CD4-positive, alpha-beta T cell treated with Interleukin-12 subunit alpha and Interleukin-12 subunit beta, for 1 hour (primary cell): Measurements from ENCODE around the gene MRPL53.
"Not testable (repeated sequence)": the region's sequence is repeated elsewhere in the genome, so short reads cannot be mapped to it uniquely, and the experiment has no call there.

Experiments used
- DNase-seq: peaks from one replicate; pipeline ENCODE4 v3.0.0-alpha.2; 2020

Gene MRPL53

DNA sequence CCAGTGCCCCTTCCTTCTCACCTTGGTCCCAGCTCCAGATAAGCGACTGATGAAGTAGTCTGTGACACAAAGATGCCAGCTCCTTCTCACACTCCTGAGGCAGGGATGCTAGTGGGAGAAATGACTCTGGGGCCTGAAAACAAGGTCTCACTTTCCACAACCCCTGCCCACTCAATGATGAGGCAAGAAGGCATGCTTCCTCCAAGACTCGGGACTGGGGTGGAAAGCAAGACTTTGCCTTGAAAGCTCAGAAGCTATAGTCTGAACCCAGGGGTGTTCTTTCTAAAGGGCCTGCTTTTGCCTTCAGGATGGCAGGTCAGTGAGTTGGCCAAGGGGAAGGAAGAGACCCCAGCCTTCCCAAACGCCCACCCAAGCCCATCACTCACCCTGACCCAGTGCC, 9.0 kb upstream of the MRPL53 start:
- no peak for DNase-seq

DNA sequence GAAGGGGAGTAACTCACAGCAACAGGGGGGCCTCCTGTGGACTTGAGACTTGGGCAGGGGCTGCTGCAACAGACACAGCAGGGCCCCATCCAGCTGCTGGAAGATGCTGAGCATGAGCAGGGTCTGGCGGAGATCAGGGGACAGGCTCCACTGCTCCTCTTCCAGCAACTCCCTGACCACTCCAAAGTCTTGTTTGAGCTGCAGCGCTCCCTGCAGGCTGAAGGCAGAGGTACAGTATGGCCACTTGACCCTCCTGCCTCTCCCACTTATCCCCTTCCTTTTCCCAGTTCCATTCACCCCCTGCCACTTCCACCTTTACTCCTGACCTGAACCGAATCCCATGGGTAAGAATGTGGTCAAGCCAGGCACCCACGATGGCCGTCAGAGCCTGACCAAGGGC, 2.4 kb upstream of the MRPL53 start:
- DNase-seq: no peak

DNA sequence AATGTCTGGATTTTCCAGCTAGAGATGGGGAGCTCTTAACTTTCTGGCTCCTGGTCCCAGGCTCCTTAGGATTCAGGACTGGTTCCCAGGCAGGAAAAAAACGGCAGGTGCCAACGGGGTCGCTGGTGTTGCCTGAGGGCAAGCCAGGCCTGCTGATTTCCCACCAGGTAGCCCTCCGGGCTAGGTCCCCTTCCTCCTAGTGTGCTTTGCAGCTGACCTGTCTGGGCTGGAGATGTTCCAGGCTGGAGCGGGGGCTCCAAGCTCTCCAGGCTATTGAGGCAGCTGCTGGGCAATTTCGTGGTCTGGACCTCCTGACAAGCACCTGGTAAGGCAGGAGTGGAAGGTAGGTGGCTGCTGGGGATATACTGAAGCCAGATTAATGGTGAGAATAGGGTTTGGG, 2.0 kb upstream of the MRPL53 start:
- no peak for DNase-seq

DNA sequence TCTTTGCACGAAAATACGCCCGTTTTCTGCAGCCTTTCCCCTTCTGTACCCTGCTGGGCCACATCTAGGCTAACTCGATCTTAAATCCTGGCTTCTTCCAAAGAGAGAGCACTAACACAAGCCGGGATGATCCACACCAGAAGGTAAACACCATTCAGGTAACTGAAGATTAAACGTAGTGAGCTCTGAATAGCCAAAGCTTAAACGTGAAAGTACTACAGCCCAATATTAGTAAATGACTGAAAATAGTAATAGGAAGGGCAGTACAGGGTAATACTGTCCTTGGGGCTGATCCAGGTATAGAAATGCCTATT, 422 bp upstream of the MRPL53 start:
- no peak for DNase-seq

DNA sequence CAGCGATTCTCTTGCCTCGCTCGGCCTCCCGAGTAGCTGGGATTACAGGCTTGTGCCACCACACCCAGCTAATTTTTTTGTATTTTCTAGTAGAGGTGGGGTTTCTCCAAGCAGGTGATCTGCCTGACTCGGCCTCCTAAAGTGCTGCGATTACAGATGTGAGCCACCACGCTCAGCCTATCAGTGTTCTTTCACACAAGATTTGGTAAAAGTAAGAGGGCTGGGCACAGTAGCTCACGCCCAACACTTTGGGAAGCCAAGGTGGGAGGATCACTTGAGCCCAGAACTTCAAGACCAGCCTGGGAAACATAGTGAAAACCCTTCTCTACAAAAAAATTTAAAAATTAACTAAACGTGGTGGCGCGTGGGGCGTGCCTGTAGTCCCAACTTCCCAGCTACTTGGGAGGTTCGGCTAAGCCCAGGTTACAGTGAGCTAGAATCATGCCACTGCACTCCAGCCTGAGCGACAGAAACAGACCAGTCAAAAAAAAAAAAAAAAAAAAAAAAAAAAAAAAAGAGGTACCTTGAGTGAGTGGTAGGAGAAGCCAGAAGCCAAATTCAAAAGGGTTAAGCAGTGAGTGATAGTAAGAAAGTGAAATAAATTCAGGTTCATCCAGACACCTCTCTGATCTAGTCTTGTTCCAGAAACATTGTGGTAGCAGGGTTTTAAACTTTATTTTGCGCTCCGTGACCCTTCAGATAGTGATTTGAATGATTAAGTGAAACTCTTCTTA, 981 bp downstream of the MRPL53 start:
- DNase-seq: no peak

DNA sequence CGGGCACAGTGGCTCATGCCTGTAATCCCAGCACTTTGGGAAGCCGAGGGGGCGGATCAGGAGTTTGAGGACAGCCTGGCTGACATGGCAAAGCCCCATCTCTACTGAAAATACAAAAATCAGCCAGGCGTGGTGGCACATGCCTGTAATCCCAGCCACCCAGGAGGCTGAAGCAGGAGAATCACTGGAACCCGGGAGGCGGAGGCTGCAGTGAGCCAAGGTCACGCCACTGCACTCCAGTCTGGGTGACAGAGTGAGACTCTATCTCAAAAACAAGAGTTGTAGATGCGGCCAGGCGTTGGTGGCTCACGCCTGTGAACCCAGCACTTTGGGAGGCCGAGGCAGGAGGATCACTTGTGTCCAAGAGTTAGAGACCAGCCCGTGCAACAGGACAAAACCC, 1.7 kb downstream of the MRPL53 start:
- not testable (repeated sequence) for DNase-seq

DNA sequence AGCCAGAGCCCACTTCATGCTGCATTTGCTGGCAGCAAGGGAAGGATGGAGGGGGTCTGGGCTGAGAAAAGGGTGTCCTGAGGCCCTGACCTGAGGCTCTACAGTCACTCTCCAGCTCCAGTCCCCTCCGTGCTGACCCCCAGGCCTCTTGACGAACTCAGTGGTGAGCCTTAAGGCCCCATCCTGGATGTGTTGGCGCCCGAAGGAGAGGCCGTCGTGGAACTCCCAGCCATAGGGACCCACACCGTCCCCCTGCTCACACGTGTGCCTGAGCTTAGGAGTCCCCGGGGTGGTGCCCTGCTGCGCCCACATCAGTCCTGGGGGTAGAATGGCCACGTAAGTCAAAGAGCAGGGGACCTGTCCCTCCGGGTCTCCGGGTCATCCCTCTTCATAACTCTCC, 8.1 kb downstream of the MRPL53 start:
- no peak for DNase-seq

DNA sequence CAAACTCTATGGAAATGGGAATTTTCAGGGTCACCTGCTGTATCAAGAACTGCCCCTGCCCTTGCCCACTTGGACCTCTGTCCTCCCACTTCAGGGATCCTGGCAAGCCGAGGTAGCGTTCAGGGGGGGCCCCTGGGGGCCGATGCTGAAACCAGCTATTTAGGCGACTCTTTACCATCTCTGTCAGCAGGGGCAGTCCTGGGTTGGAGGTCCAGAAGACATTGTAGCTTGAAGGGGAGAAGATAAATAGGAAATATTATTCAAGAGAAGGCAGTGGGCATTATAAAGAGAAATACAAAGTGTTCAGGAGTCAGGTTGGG, 9.7 kb downstream of the MRPL53 start:
- no peak for DNase-seq

DNA sequence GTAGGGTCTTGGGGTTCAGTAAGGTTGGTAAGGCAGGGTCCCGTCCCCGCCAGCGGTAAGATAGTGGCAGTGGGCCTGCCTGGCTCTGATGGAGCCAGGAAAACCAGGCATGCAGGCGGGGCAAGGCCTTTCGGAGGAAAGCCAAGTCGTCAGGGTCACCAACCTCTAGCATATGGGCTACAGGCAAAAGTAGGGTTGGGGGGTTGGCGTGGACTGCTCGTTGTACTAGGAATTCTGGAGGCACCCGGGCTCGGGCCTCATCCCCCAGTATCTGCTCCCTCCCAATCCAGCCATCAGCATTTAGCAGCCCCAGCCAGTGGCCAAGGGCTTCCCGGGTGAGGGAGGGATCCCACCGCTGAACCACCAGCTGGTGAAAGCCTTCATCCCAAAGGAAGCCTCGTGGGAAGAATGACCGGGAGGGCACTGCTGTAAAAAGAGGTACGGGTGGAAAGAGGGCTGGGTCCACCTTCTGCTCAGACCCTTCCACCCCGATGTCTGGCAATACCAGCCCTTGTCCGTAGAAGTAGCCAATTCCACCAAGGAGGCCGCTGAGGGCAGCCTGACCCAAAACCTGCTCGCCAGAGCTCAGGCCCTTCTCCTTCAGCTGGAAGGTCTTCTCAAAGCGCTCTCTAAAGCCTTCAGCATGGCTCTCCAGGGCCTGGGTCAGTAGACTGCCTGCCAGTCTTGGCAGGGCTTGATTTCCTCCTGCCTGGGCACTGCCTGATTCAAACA, 10.3 kb downstream of the MRPL53 start:
- DNase-seq: no peak

DNA sequence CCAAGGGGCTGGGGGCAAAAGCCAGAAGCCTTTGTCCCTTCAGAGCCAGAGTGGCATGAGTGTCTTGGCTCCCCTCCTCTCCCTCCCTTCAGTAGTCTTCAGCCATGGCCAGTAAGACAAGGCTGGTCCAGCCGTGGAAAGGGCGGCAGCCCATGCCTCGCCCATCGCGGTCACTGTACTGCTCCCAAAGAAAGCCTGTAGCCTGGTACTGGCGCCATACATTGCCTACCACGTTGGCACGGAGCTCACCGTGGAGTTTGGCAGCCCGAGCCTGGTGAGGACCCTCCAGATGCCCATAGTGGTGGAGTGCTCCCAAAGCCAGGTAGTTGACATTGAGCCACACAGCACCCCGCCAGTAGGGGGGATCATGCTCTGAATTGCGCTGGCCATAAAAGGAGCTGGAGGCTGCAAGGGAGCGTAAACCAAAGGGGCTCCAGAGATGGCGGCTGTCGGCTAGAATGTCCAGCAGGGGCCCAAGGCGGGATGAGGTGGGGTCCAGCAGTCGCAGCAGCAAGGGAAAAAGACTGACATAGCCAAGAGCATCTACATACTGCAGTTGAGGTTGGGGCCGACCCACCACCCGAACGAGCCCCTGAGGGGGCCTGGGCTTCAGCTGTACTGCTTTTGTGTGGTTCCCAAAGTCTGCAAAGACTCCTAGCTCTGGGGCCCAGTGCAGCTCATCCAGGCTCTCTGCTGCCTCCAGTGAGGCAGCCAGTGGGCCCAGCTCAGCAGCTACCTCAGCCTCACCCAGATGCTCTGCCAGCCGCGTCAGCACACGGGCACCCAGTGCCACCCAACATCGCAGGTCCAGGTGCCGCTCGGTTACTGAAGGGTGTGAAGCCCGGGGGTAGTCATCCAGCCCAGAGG, 11.1 kb downstream of the MRPL53 start:
- no peak for DNase-seq

DNA sequence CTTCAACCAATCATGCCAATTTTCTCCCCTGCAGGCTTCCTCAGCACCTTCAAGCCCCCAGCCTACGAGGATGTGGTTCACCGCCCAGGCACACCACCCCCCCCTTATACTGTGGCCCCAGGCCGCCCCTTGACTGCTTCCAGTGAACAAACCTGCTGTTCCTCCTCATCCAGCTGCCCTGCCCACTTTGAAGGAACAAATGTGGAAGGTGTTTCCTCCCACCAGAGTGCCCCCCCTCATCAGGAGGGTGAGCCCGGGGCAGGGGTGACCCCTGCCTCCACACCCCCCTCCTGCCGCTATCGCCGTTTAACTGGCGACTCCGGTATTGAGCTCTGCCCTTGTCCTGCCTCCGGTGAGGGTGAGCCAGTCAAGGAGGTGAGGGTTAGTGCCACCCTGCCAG, 12.3 kb downstream of the MRPL53 start:
- DNase-seq: not testable (repeated sequence)

DNA sequence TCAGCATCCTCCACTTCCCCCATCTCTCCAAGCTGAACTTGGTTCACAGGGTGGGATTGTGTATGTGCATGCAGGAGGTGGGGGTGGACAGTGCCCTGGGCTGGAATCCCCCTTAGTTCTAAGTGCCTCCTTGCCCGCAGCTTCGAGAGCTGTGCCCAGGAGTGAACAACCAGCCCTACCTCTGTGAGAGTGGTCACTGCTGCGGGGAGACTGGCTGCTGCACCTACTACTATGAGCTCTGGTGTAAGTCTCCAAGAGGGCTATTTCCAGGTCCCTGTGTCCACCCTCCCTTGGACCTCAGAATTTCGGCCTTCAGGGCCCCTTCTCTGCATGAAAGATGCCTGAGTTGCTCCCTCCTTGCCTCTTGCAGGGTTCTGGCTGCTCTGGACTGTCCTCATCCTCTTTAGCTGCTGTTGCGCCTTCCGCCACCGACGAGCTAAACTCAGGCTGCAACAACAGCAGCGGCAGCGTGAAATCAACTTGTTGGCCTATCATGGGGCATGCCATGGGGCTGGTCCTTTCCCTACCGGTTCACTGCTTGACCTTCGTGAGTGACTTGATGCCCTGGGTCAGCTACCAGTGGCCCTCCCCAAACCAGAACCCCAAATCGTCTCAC, 12.9 kb downstream of the MRPL53 start:
- not testable (repeated sequence) for DNase-seq

DNA sequence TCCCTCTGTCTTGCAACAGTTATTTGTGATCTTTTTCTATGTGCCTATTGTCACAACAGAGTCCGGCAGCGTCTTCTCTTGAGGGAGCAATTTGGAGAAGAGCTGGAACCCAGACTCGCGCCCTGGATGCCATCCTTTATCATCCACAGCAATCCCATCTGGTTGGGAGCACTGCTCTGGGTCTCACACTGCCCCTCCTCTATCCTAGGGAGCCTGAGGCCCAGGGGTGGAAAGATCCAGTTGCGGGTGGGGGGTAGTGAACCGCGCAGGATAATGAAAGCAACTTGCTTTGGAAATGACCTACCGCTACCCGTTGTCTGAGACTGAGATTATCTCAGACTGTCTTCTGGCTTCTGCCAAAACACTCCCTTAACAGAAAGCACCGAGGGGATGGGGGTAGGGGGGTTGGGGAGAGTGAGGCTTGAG, 13.5 kb downstream of the MRPL53 start:
- no peak for DNase-seq

DNA sequence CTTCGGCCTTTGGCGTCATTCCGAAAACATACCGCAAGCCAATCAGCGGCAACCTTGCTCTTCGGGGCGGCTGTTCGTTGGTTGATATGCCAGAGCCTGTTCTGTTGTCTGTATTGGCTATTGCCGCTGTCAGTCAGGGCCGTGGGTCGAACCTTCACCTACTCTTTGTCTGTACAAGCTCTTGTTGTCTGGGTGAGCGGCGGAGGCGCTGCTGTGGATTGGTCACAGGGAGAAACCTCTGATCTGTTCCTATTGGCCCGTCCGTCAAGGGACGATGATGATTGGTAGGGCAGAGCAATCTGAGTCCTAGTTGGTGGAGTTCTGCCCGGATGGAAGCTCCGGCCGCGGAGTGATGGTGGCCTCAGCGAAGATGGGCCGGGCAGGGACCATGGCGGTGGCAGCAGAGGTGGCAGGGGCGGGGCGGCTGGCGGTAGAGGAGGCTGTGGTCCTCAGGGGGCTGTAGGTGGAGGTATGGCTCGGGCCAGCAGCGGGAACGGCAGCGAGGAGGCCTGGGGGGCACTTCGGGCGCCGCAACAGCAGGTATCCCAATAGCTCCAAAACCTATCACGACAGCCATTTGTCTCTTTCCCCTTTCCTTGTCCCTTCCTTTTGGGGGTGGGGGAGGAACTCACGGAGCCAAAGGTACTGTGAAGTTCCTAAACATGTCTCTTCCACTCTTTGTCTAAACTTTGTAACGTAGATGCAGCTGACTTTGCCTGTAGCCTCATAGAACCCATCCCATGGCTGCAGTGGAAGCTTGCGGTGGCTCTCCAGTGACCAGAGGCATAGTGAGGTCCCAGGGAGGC, 14.1 kb downstream of the MRPL53 start, which contains the start of gene WBP1:
Gene WBP1 (plus strand): TSS at position 307 of the 806 bp plus-strand sequence. CDS start 165 bp downstream, at position 472.
- DNase-seq: peak; percentile 100

DNA sequence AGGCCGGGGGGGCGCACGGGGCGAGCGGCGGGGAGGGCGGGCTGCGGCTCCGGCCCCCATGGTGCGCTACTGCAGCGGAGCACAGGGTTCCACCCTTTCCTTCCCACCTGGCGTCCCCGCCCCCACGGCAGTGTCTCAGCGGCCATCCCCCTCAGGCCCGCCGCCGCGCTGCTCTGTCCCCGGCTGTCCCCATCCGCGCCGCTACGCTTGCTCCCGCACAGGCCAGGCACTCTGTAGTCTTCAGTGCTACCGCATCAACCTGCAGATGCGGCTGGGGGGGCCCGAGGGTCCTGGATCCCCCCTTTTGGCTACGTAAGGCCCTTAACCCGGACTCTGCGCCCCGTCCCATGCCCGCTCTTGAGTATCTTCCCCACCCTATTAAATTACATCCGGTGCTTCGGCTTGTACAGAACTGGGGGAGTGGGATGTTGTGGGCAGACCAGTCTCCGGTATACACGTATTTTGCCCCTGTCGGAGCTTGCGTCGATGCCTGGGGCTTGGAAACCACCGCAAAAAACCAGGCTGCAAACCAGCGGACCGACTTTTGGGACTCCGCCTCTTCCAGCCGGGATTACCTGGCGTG, 14.8 kb downstream of the MRPL53 start:
- DNase-seq: peak; percentile 87

DNA sequence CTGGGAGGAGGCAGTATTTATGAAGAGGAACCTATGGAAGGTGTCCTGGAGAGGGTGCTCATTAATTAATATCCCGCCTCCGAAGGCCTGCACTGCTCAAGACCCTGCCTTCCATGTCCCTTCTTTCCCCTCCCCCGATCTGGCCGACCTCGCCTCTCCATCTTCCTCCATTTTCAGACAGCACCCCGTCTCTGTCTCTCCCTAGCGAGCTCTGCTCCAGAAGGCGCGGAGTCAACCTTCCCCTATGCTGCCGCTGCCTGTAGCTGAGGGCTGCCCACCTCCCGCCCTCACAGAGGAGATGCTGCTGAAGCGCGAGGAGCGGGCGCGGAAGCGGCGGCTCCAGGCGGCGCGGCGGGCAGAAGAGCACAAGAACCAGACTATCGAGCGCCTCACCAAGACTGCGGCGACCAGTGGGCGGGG, 15.3 kb downstream of the MRPL53 start:
- DNase-seq: no peak

DNA sequence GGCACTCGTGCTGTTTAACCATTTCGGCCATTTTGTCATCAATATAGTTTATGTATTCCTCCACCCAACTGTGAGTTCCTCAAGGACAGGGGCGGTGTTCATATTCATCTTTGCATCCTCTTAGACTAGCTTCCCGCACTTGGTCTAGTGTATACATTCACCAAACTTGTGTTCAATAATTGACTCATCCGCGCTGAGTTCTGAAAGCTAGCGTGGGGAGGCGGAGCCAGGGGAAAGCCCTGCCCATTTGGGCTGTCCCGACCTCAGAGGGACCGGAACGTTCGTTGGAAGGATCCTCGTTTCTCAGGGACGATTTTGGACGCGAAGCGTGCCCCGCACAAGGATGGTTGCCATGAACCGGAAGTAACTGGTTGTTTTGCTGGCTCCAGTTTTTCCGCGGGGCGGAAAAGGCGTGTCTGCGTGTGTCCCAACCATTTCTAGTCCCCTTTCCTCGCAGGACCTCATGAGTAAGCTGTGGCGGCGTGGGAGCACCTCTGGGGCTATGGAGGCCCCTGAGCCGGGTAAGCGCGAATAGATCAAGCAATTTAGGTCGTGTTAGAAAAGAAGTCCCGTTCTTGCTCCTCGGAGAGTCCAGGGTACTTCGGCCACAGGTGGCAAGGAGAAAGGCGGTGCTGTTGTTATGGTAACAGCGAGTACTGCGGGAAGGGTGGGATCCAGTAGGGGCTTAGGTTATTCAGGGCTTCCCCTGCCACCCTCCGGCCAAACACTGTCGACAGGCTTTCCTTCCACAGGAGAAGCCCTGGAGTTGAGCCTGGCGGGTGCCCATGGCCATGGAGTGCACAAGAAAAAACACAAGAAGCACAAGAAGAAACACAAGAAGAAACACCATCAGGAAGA, 17.6 kb downstream of the MRPL53 start, which contains the start of gene INO80B:
Gene INO80B (plus strand): TSS at position 434 of the 858 bp plus-strand sequence. CDS start 30 bp downstream, at position 464.
- peak; percentile 99 for DNase-seq

DNA sequence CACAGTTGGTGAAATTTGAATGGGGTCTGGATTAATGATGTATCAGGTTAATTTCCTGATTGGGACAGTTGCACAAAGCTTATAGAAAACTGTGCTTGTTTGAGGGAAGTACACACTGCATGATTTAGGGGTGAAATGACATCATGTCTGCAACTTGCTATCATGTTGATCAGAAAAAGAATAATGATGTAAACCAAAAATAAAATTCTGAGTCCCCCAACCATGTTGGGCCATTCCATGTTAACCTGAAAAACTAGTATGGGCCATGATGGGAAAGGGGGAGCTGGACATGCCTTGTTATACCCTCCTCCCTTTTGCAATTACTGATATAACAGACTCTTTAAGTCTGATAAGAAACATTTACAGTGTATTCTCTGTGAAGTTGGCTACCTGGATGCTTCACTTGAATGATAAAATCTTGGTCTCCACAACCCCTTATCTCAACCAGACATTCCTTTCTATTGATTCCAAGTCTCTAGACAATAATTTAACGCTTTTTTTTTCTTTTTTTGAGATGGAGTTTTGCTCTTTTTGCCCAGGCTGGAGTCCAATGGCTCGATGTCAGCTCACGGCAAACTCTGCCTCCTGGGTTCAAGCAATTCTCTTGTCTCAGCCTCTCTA, 21.8 kb downstream of the MRPL53 start:
- no peak for DNase-seq

DNA sequence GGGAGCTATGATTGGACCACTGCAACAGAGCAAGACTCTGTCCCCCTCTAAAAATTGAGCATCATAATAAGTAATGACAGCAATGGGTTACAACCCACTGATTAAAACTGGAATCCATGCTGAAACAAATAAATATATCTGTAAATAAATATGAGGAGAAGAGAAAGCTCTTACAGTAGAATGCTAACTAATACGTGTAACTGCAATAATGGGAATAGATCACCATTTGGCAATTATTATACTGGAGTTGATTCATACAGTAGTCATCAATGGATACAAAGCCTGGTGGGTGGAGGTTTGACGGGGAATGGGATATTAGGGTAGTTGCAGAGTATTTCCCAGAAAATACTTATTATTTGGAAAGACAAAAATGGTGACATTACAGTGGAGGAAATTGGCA, 23.7 kb downstream of the MRPL53 start:
- no peak for DNase-seq

DNA sequence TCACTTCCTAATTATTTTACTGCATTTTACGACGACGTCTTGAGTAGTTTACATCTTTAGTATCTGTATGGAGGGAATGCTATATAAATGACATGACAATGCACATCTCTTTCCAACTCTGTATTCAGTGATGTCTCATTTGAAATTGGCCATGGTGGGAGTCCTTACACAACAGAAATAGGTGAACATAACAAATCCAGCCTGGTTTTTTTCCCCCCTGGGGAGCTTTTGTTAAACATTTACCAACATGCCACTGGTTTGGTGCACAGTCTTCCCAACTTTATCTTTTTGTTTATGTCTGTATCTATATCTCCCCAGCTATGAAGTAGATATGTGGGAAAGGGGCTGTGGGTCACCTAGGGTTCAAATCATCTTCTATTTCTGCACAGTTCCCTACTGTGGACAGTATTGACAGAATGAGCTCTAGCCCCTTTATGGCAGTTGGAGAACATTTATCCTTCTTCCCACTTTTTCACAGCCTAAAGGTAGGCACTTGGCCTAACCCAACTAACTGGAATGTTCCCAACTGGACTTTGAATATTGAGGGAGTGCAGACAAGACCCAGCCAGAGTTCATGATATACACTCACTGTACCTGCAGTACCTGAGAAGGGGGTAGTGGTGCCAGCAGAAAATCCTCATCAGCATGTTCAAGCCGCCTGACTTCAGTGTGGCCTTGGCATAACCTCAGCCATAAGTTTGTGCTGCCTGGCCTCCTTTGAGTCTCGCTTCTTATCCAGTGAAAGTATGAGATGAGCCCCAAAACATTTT, 25.1 kb downstream of the MRPL53 start:
- no peak for DNase-seq
